ENCODE results near the gene KDF1.

KDF1 gene

GRCh38 chr1:26921126-26921539 lies 39.1 kb downstream of the KDF1 start:
- no peak for TF ChIP-seq CTCF (IDR thresholded peaks at IDR 0.05)

DNA sequence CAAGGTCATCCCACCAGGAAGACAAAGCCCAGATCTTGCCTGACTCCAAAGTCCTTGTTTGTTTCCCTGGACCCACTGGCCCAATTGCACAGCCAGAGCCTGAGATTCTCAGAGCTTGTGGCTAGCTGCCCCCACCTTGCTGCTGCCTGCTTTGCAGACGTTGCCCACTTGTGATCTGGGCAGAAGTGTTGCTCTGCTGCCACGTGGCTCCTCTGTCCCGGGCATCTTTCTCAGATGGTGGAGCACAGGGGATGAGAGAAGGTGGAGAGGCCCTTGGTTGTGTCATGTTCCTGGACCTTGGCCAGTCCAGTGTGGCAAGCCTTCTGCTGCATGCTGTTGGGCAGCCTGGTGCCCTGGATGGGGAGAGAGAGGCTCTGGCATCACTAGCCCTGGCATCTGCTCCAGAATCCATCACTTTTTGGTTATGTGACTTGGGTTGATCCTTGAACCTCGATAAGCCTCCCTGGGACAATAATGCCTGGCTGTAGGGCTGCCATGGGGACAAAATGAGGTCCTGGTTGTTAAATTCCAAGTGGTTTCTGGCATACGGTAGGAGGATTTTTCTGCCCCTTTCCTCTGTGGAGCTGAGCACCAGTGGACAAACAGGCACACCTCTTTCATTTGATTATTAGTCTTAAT lies 44.9 kb downstream of the KDF1 start:
- TF ChIP-seq CTCF (IDR thresholded peaks at IDR 0.05): no peak

DNA sequence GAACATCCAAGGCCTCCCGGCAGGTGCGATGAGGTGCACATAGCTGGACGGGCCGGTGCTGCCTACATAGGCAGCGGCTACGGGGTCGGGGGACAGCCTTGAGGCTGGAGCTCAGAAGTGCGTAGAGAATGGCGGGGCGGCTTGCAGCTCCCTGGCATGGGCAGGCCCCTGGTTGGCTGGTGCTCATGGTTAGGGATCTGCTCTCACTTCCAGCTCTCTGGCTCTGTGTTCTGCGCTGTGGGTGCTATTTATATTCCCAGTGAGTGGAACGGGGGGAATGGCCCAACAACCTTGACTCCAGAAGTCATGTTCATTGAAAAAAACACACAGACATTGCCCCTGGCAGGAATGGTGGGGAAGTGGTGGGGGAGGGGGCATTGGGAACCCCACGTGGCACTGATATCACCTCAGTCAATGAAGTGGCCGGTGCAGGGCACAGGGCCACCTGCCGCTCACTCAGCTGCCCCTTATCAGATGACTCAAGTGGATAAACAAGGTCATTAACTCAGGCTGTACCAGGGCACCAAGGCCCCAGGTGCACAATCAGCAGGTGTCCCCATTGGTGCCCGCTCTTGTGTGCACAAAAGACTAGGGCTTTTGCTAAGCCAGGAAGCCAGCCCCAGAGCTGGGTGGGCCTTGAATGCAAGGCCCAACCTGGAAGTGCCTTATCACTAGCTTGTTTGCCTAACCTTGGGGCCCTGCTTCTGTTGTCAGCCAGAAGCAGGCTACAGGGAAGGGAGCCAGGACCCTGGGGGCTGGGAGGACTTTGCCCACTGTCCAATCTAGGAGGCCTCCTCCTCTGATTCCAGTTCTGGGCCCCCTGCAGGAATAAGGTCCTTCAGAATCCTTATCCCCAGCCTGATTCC lies 46.3 kb downstream of the KDF1 start, which contains the start of gene NR0B2:
Gene NR0B2, minus strand, starts transcription at position 222 of the 866 bp plus-strand sequence. Its CDS starts 35 bp downstream, at position 187.
- TF ChIP-seq CTCF (IDR thresholded peaks at IDR 0.05): no peak

DNA sequence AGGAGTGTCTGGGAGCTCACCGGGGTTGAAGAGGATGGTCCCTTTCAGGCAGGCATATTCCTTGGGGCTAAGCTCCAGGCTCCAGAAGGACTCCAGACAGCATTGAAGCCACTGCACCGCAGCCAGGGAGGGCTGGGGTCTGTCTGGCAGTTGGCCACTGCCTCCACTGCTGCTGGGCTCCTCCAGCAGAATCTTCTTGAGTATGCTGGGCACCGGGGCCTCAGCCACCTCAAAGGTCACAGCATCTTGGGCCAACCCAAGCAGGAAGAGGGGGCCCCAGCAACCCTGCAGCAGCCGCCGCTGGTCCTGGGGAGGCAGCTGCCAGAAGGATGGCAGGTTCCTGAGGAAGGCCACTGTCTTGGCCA lies 46.9 kb downstream of the KDF1 start:
- TF ChIP-seq CTCF (IDR thresholded peaks at IDR 0.05): no peak

- TF ChIP-seq CTCF (IDR thresholded peaks at IDR 0.05): no peak
Observed at GRCh38 chr1:26912147-26912490, 48.1 kb downstream of the KDF1 start.

- TF ChIP-seq CTCF (IDR thresholded peaks at IDR 0.05): no peak
Observed at GRCh38 chr1:26911399-26912146, 48.7 kb downstream of the KDF1 start.

DNA sequence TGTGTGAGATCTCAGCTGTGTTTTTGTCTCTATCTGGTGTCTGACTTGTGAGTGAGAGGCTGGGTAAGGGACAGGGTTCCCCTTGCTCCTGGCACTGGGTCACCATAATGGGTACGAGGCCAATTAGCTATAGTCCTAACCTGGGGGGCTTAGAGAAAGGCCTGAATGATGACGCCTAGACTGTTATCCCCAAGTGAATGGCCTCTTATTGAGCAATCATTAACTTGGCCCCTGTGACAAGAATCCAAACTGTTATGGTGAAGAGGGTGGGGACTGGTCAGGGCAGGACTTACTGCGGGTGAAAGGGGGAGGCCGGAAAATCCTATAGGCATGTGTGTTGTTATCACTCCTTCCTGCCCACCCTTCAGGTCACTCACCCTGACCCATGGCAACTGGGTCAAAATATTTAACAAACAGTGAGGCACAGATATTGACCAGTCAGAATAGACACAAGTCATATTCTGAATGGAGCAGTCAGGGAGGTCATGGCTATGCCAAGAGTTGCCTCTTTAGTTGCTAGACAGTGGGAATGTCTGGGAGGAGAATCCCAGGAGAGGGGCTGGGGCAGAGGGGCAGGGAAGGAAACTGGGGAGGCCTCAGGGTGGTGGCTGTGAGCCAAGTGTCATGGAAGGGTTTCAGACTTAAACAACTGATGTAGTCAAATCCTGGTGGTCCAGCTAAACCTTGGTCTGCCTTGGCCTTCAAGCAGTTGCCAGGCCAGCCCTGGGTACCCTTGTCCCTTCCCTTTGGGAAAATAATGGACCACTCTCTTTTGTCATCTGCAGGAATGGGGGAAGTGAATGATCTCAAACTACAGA lies 49.7 kb downstream of the KDF1 start:
- no peak for TF ChIP-seq CTCF (IDR thresholded peaks at IDR 0.05)

All from LNCAP (cell line).